ENCODE results near the gene SPX. TPM values are rescaled to one million over a fixed set of nuclear protein-coding genes. Genes with fewer than 3 reads are reported as not detected.

Gene SPX
- total RNA-seq, 1 experiment from 2014 or later = 7.4 TPM

- no peaks in the 10 kb centered on the region for H3K27me3 ChIP-seq
- no peaks in the 10 kb centered on the region for H3K9me3 ChIP-seq (replicated peaks)
- DNase-seq = peak; percentile 73 to 90
- H3K36me3 ChIP-seq = no peaks in the 10 kb centered on the region
- peaks cover 33% of the 10 kb centered on the region for H3K4me1 ChIP-seq
- peak overlapping the region; percentile 93 for H3K27ac ChIP-seq
- no peak overlapping the region for H3K4me3 ChIP-seq
These were observed 25.9 kb downstream of the SPX start for GRCh38 chr12:21551841-21552465.

DNA sequence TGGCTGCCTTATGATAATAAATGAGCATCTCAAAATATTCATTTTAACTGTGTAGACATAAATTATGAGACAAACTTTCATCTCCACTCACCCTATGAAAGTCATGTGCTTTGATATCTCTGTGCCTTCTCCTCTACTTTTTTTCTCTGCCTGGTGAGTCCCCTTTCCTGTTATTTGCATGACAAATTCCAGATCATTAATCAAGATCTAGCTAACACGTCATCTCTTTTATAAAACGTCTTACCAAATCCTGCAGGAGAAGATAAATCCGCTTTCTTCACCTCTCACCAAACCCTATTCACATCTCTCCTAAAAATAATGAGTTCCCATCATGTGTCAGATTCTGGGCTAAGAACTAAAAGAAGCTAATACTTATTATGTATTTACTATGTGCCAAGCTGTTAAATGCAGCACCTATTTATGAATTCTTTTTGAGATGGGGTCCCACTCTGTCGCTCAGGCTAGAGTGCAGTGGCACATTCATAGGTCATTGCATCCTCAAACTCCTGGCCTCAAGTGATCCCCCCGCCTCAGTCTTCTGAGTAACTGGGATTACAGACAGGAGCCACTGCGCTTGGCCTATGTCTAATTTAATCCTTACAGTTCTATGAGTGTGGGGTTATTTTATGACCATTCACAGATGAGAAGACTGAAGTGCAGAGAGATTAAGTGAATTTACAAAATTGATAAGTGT, 26.7 kb downstream of the SPX start:
- H3K27me3 ChIP-seq = no peaks in the 10 kb centered on the region
- peak overlapping the region; percentile 93 for H3K27ac ChIP-seq
- DNase-seq = peak in 1 of 2 experiments; percentile 52
- no peaks in the 10 kb centered on the region for H3K36me3 ChIP-seq
- H3K4me3 ChIP-seq = no peak overlapping the region
- peaks cover 29% of the 10 kb centered on the region for H3K4me1 ChIP-seq
- H3K9me3 ChIP-seq (replicated peaks) = no peaks in the 10 kb centered on the region

DNA sequence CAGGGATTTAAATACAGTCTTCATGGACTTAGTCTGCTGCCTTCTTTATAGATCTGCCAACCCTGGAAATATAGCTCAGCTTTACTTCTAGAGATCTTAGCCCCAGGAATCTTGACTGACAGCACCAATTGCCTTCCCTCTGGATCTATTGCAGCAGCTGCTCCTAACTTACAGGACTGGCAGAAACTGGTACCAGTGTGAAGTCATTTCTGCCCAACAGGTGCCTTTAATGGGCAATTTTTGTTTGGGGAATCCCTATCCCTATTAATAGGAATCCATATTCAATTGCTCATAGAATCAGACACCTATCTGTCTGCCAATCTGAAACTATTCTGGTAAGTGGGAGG, 27.2 kb downstream of the SPX start:
- H3K4me1 ChIP-seq = peaks cover 29% of the 10 kb centered on the region
- peak; percentile 92 to 96 for DNase-seq
- H3K9me3 ChIP-seq (replicated peaks) = no peaks in the 10 kb centered on the region
- peak overlapping the region; percentile 93 for H3K27ac ChIP-seq
- no peaks in the 10 kb centered on the region for H3K27me3 ChIP-seq
- H3K36me3 ChIP-seq = no peaks in the 10 kb centered on the region
- no peak overlapping the region for H3K4me3 ChIP-seq

DNA sequence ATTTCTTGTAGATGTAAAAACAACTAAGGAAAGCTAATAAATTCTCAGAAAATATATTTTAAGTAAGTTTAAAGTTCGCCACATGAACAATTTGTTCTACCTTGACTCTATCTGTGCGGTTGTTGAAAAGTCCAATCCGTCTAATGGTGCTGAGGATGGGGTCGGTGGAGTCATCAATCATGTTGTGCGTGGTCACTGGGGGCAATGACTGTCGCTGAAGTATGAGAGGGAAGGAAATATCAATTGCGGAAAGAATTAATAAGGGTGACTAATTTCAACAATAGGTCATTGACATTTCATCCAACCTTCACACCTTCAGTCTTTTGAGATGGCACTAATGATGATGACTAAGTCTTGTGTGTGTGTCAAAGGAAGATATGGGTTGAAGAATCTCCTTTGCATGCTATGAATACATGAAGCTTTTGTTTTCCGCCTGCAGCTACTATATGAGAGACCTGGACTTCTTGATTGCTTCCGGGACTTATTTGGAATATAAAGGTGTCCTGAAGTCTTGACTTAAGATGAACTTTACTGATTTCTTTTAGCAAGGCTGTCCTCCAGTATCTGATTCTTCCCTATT, 32.1 kb downstream of the SPX start:
- Histone ChIP-seq H3K27me3 (no peaks in the 10 kb centered on the region), H3K4me1 (peaks cover 18% of the 10 kb centered on the region), H3K36me3 (no peaks in the 10 kb centered on the region), H3K27ac (no peak overlapping the region), H3K4me3 (no peak overlapping the region), H3K9me3 (replicated peaks) (no peaks in the 10 kb centered on the region)
- DNase-seq = no peak

- Histone ChIP-seq H3K27me3 (no peaks in the 10 kb centered on the region), H3K4me3 (no peak overlapping the region), H3K36me3 (no peaks in the 10 kb centered on the region), H3K9me3 (replicated peaks) (no peaks in the 10 kb centered on the region; the same call in 1 of the 2 replicates), H3K4me1 (peaks cover 11% of the 10 kb centered on the region), H3K27ac (peak overlapping the region; percentile 4; the same call in 1 of the 2 replicates)
- DNase-seq = peak; percentile 22 to 63
These were observed 33.9 kb downstream of the SPX start for GRCh38 chr12:21559855-21560569.

- H3K27me3 ChIP-seq = no peaks in the 10 kb centered on the region
- DNase-seq = no peak
- H3K4me1 ChIP-seq = peaks cover 11% of the 10 kb centered on the region
- H3K36me3 ChIP-seq = no peaks in the 10 kb centered on the region
- H3K9me3 ChIP-seq (replicated peaks) = no peaks in the 10 kb centered on the region; the same call in 1 of the 2 replicates
- H3K27ac ChIP-seq = no peak overlapping the region
- no peak overlapping the region for H3K4me3 ChIP-seq
These were observed 35.1 kb downstream of the SPX start for GRCh38 chr12:21561158-21561557.

DNA sequence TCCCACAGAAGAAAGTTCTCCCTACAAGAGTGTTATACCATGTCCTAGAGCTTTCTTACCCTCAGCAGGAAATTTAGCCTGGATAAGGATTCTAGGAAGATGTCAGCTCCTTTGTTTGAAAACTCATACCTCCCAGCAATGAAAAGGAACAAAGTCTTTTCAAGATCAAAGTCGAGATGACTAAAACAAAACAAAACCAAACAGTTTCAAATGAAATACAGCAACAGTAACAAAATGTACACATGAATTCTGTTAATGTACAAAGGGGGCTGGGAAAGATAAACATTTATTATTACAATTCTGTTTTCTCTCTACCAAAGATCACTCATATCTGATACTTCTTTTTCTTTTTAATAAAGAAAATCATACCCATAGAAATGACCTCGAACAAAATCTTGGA, 36.8 kb downstream of the SPX start:
- H3K9me3 ChIP-seq (replicated peaks) = no peaks in the 10 kb centered on the region; the same call in 1 of the 2 replicates
- no peaks in the 10 kb centered on the region for H3K27me3 ChIP-seq
- DNase-seq = no peak

GRCh38 chr12:21566223-21566906, 40.3 kb downstream of the SPX start:
- Histone ChIP-seq H3K4me3 (no peak overlapping the region), H3K27ac (no peak overlapping the region), H3K4me1 (no peaks in the 10 kb centered on the region), H3K27me3 (no peaks in the 10 kb centered on the region), H3K36me3 (no peaks in the 10 kb centered on the region), H3K9me3 (replicated peaks) (no peaks in the 10 kb centered on the region; the same call in 1 of the 2 replicates)
- no peak for DNase-seq

More for the DNA sequence above, 36.8 kb downstream of the SPX start:
- no peak overlapping the region for H3K4me3 ChIP-seq
- no peak overlapping the region for H3K27ac ChIP-seq
- peaks cover 11% of the 10 kb centered on the region for H3K4me1 ChIP-seq
- H3K36me3 ChIP-seq = no peaks in the 10 kb centered on the region

DNA sequence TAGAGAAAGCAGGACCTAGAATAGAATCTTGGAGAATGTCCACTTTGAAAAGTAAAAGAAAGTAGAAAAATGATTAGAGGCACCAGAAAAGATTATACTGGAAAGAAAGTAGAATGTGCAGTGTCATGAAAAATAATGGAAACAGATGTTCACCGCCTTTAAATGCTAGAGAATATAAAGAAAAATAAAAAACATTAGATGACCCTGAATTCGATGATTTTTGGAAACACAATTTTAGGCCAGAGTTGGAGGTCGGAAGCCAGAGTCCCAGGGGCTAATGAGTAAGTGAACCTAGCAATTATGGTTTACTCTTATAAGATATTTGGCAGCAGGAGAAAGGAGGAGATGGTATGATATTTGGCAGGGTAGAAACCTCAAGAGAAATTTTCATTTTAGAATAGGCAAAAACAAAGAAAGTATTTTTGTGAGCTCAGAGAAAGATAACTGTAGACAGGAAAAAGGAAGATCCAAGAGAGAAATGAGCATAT, 40.9 kb downstream of the SPX start:
- Histone ChIP-seq H3K27ac (no peak overlapping the region), H3K4me1 (no peaks in the 10 kb centered on the region), H3K36me3 (no peaks in the 10 kb centered on the region), H3K9me3 (replicated peaks) (no peaks in the 10 kb centered on the region; the same call in 1 of the 2 replicates), H3K27me3 (no peaks in the 10 kb centered on the region), H3K4me3 (no peak overlapping the region)
- no peak for DNase-seq

DNA sequence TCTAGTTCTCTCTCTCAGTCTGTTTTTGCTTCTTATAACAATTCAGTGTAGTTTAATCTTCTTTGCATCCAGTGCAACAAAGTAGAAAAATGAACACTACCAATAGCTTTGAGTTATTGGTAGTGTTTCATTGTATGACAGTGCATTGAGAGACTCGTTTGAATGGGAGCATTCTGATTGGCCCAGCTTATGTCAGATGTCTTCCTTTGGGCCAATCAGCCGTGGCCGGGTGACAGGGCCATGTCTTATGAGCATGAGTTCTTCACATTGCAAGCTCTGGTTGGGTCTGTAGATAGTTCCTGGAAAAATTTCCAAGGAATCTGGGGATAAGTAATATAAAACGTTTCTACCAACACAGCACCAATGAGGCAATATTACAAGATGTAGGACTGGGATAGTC, 42.0 kb downstream of the SPX start:
- H3K27me3 ChIP-seq = no peaks in the 10 kb centered on the region
- H3K9me3 ChIP-seq (replicated peaks) = no peaks in the 10 kb centered on the region; the same call in 1 of the 2 replicates
- DNase-seq = no peak
- H3K36me3 ChIP-seq = no peaks in the 10 kb centered on the region
- H3K27ac ChIP-seq = no peak overlapping the region
- no peaks in the 10 kb centered on the region for H3K4me1 ChIP-seq
- no peak overlapping the region for H3K4me3 ChIP-seq

GRCh38 chr12:21571046-21571445, 45.0 kb downstream of the SPX start:
- no peak for DNase-seq
- H3K36me3 ChIP-seq = no peaks in the 10 kb centered on the region
- no peaks in the 10 kb centered on the region for H3K9me3 ChIP-seq (replicated peaks)
- H3K4me1 ChIP-seq = no peaks in the 10 kb centered on the region
- H3K27me3 ChIP-seq = no peaks in the 10 kb centered on the region
- no peak overlapping the region for H3K4me3 ChIP-seq
- H3K27ac ChIP-seq = no peak overlapping the region

GRCh38 chr12:21573733-21574358, 47.8 kb downstream of the SPX start:
- Histone ChIP-seq H3K9me3 (replicated peaks) (no peaks in the 10 kb centered on the region; the same call in 1 of the 2 replicates), H3K27me3 (no peaks in the 10 kb centered on the region), H3K4me1 (no peaks in the 10 kb centered on the region), H3K36me3 (no peaks in the 10 kb centered on the region), H3K27ac (no peak overlapping the region), H3K4me3 (no peak overlapping the region)
- DNase-seq = no peak

DNA sequence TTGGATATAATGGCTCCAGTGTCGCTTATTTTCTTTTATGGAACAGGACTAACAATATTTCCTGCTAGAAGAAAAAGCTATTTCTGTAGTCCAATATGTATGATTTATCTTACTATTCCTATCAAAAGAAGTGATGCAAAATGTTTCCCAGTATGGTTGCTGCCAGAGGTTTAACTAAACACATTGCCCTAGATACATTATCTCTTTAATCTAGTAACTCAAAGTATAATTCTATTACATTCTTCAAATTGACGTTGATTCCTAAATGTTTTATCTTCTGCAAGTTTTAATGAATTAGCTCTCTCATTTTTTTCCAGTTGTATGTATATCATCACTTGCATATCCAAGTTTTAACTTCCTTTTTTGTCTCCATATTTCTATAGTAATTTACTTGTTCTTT, 50.3 kb downstream of the SPX start:
- H3K4me3 ChIP-seq = no peak overlapping the region
- no peak overlapping the region for H3K27ac ChIP-seq
- H3K27me3 ChIP-seq = no peaks in the 10 kb centered on the region
- no peaks in the 10 kb centered on the region; the same call in 1 of the 2 replicates for H3K9me3 ChIP-seq (replicated peaks)
- DNase-seq = no peak
- H3K4me1 ChIP-seq = no peaks in the 10 kb centered on the region
- no peaks in the 10 kb centered on the region for H3K36me3 ChIP-seq

- H3K27me3 ChIP-seq = no peaks in the 10 kb centered on the region
- H3K27ac ChIP-seq = no peak overlapping the region
- H3K4me1 ChIP-seq = no peaks in the 10 kb centered on the region
- no peaks in the 10 kb centered on the region for H3K36me3 ChIP-seq
- no peak overlapping the region for H3K4me3 ChIP-seq
- H3K9me3 ChIP-seq (replicated peaks) = no peaks in the 10 kb centered on the region; the same call in 1 of the 2 replicates
- no peak for DNase-seq
These were observed 51.4 kb downstream of the SPX start for GRCh38 chr12:21577516-21577915.

All from SJCRH30 (cell line).